ENCODE data around the gene LGALS7B.

The LGALS7B gene

GRCh38 chr19:38766276-38767047 is 22.5 kb upstream of the LGALS7B start:
- TF ChIP-seq, protein P1, sequence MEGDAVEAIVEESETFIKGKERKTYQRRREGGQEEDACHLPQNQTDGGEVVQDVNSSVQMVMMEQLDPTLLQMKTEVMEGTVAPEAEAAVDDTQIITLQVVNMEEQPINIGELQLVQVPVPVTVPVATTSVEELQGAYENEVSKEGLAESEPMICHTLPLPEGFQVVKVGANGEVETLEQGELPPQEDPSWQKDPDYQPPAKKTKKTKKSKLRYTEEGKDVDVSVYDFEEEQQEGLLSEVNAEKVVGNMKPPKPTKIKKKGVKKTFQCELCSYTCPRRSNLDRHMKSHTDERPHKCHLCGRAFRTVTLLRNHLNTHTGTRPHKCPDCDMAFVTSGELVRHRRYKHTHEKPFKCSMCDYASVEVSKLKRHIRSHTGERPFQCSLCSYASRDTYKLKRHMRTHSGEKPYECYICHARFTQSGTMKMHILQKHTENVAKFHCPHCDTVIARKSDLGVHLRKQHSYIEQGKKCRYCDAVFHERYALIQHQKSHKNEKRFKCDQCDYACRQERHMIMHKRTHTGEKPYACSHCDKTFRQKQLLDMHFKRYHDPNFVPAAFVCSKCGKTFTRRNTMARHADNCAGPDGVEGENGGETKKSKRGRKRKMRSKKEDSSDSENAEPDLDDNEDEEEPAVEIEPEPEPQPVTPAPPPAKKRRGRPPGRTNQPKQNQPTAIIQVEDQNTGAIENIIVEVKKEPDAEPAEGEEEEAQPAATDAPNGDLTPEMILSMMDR (IDR thresholded peaks at IDR 0.05), result no peak

GRCh38 chr19:38769635-38770211 is 19.3 kb upstream of the LGALS7B start:
- TF ChIP-seq, protein P1 (IDR thresholded peaks at IDR 0.05), result peak; percentile 44; the same call in 1 of the 2 replicates

DNA sequence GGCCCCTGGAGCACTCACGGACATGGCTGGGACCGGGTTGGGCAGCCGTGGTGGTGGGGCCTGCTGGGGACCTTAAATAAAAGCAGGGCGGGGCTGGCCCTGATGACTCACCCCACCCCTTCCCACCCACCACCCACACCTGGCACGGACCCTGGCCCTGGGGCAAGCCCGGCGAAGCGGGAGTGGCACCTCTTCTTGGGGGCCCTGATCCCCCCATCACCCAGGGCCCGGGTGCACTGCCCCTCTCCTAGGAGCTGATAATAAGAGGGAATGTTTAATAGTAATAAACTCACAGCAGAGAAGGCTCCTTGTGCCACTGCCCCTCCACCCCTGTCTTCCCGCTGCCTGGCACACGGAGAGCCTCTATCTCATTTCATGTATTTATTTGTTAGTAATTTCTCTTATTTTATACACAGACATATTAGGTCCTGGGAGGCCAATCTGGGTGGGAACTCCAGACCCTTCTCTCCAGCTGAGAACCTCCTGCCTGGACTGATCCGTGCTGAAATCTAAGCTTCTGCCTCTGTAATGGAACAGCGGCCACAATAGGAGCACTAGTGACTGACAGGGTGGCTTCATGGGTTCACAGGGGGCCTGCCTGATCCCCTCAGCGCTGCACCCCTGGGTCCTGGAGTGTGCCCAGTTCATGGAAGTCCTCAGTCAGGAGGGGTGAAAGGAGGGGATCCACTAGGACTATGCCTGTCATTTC is 15.4 kb upstream of the LGALS7B start, which contains the start of gene LGALS7:
Gene LGALS7 (minus strand): TSS at position 49 of the 709 bp plus-strand sequence. CDS start 25 bp downstream, at position 24.
- TF ChIP-seq, protein P1 (IDR thresholded peaks at IDR 0.05), result no peak

- TF ChIP-seq, protein P1 (IDR thresholded peaks at IDR 0.05), result no peak
Measured at GRCh38 chr19:38774181-38774950, 14.6 kb upstream of the LGALS7B start.

GRCh38 chr19:38778733-38779132 is 10.3 kb upstream of the LGALS7B start:
- TF ChIP-seq, protein P1 (IDR thresholded peaks at IDR 0.05), result no peak

DNA sequence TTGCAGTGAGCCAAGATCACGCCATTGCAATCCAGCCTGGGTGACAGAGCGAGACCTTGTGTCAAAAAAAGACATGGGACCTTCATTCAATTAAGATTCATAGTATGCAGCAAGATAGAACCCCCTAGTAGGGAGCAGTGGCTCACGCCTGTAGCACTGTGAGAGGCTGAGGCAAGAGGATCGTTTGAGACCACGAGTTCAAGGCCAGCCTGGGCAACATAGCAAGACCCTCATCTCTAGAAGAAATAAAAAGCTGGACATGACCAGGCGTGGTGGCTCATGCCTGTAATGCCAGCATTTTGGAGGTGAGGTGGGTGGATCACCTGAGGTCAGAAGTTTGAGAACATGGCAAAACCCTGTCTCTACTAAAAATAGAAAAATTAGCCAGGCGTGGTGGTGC is 8.6 kb upstream of the LGALS7B start:
- TF ChIP-seq, protein P1 (IDR thresholded peaks at IDR 0.05), result no peak

DNA sequence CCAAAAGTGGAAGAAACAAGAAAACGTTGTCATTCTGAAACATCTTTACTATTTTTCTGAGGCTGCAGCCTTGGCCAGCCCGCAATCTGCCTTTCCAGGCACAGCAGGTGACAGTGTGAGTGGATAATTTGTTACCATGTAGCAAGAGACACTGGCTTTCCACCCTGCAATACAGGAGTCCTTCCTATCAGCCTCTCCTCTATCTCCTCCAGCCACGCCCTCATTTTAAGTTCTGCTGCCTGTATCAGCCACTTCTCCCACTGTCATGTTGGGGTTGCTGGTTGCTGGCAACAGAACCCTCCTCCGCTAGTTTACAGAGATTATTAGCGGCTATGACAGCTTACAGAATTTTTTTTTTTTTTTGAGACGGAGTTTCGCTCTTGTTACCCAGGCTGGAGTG is 7.9 kb upstream of the LGALS7B start:
- TF ChIP-seq, protein P1 (IDR thresholded peaks at IDR 0.05), result no peak
